ENCODE results near the gene NCAPD2. TPM values are rescaled to one million over a fixed set of nuclear protein-coding genes. Genes with fewer than 3 reads are reported as not detected.

NCAPD2 gene, protein sequence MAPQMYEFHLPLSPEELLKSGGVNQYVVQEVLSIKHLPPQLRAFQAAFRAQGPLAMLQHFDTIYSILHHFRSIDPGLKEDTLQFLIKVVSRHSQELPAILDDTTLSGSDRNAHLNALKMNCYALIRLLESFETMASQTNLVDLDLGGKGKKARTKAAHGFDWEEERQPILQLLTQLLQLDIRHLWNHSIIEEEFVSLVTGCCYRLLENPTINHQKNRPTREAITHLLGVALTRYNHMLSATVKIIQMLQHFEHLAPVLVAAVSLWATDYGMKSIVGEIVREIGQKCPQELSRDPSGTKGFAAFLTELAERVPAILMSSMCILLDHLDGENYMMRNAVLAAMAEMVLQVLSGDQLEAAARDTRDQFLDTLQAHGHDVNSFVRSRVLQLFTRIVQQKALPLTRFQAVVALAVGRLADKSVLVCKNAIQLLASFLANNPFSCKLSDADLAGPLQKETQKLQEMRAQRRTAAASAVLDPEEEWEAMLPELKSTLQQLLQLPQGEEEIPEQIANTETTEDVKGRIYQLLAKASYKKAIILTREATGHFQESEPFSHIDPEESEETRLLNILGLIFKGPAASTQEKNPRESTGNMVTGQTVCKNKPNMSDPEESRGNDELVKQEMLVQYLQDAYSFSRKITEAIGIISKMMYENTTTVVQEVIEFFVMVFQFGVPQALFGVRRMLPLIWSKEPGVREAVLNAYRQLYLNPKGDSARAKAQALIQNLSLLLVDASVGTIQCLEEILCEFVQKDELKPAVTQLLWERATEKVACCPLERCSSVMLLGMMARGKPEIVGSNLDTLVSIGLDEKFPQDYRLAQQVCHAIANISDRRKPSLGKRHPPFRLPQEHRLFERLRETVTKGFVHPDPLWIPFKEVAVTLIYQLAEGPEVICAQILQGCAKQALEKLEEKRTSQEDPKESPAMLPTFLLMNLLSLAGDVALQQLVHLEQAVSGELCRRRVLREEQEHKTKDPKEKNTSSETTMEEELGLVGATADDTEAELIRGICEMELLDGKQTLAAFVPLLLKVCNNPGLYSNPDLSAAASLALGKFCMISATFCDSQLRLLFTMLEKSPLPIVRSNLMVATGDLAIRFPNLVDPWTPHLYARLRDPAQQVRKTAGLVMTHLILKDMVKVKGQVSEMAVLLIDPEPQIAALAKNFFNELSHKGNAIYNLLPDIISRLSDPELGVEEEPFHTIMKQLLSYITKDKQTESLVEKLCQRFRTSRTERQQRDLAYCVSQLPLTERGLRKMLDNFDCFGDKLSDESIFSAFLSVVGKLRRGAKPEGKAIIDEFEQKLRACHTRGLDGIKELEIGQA (N-terminal part only)
- total RNA-seq, result 77.3 and 90.1 TPM in 2 replicates
- 33.6 and 41.8 TPM in 2 replicates for polyA plus RNA-seq
- 51.2 and 57.2 TPM in 2 replicates for polyA plus RNA-seq (2011; cell fraction: cytosol; rRNA removed)
- polyA plus RNA-seq (2011; cell fraction: nucleus; rRNA removed), result 57.7 and 61.4 TPM in 2 replicates
- polyA plus RNA-seq (2012), result 32.3 and 64.2 TPM in 2 replicates
- polyA minus RNA-seq, result 96.4 and 101 TPM in 2 replicates
- 117 TPM for polyA minus RNA-seq (2011; cell fraction: cytosol; rRNA and poly(A)+ RNA removed)
- polyA minus RNA-seq (2011; cell fraction: nucleus; rRNA and poly(A)+ RNA removed), result 40.0 and 76.8 TPM in 2 replicates
- Bru-seq, nascent RNA, result percentile 69 among the genes with signal in this experiment
- BruChase-seq, experiment 1, labeled RNA remaining after a 6-hour chase, result percentile 85 among the genes with signal in this experiment
- BruChase-seq, experiment 2, labeled RNA remaining after a 2-hour chase, result percentile 71 among the genes with signal in this experiment
- long read RNA-seq, full-length matches to known transcripts, result 33 of 69 reads
- long read RNA-seq, partial matches to known transcripts, result 27 of 69 reads
- long read RNA-seq, other reads (novel, unspliced or antisense), result 9 of 69 reads

GRCh38 chr12:6493497-6494257, at the start of gene NCAPD2:
NCAPD2 (plus strand) TSS chr12:6494102; CDS start chr12:6495099, 997 bp downstream.
- peak; percentile 33 for TF ChIP-seq MAX (IDR thresholded peaks at IDR 0.05; ENCODE audit: insufficient read depth, insufficient read length)
- peak; percentile 21 to 35 for TF ChIP-seq CTCF (IDR thresholded peaks at IDR 0.05; ENCODE audit: extremely low read depth in 1 of 2, insufficient read depth in 1 of 2, low read depth in 1 of 2, low read length in 2 of 2)
- TF ChIP-seq MYC (IDR thresholded peaks at IDR 0.05; ENCODE audit: low read depth, low read length), result peak; percentile 9
- TF ChIP-seq POLR2AphosphoS5 (IDR thresholded peaks at IDR 0.05; ENCODE audit: insufficient read depth, low read depth, low read length), result no peak
- Histone ChIP-seq H2AFZ (ENCODE audit: low read depth, low read length) (peak within 1 kb of the TSS; percentile 88), H3K4me1 (ENCODE audit: control insufficient read depth, extremely low read depth, insufficient read depth, low read length) (peaks cover 20% of the 10 kb centered on the region), H3K9me1 (replicated peaks; ENCODE audit: control insufficient read depth, extremely low read depth, insufficient read depth, low read length) (no peaks in the 10 kb centered on the region), H4K20me1 (replicated peaks; ENCODE audit: control insufficient read depth, extremely low read depth, insufficient read depth, low read length) (no peaks in the 10 kb centered on the region), H3K27ac (ENCODE audit: insufficient read depth, low read depth, low read length) (peak within 1 kb of the TSS; percentile 95), H3K4me3 (replicated peaks in 1 of 3; ENCODE audit: insufficient read depth in 1 of 3, low read depth in 1 of 3, low read length in 3 of 3) (peak within 1 kb of the TSS; percentile 82 to 92 (median 86)), H3K9me3 (replicated peaks; ENCODE audit: control insufficient read depth, insufficient read depth, low read length) (no peaks in the 10 kb centered on the region), H3K36me3 (ENCODE audit: control insufficient read depth in 2 of 2, extremely low read depth in 1 of 2, insufficient read depth in 2 of 2, low read length in 2 of 2) (peaks cover 0 to 7% of the 10 kb centered on the region in 2 experiments), H3K79me2 (ENCODE audit: control insufficient read depth, insufficient read depth, low read length) (peaks cover 38% of the 10 kb centered on the region), H3K4me2 (ENCODE audit: insufficient read depth, low read length) (peak within 1 kb of the TSS; percentile 96), H3K27me3 (ENCODE audit: control insufficient read depth in 2 of 2, insufficient read depth in 2 of 2, low read length in 2 of 2) (no peaks in the 10 kb centered on the region), H3K9ac (replicated peaks; ENCODE audit: extremely low read depth, insufficient read depth, low read length) (peak within 1 kb of the TSS; percentile 96)
- dilution Hi-C loops (cut with MboI; ENCODE audit: extremely low pct_ligation_motif_present, low sequenced_read_pairs) (no loop called here), intact Hi-C loops (cut with micrococcal nuclease) (loop anchor here (1.0 kb wide), 3 partner anchors 23 to 70 kb away; partner anchors contain the start of genes GAPDH and VAMP1)
- DNase-seq (ENCODE audit: low read depth, low spot score) (peak; percentile 98), FAIRE-seq (peak; percentile 98)
- CTCF ChIA-PET, result interaction anchor here (0.9 to 1.2 kb wide), 6 partner anchors 9 to 46 kb away, joined by 3 to 8 read pairs (median 5); partner anchors contain the start of gene VAMP1
- no TSS peak for BruUV-seq (replicated peaks)
- POLR2A ChIA-PET, result interaction anchor here (0.8 to 1.3 kb wide), 5 partner anchors 11 to 41 kb away, joined by 3 to 15 read pairs (median 5); partner anchors contain the start of genes GAPDH and VAMP1

Measured in endothelial cell of umbilical vein (primary cell).